Kidney (tissue), 14 donors: Measurements from ENCODE around the gene STEAP3. TPM values are rescaled to one million over a fixed set of nuclear protein-coding genes. Genes with fewer than 3 reads are reported as not detected.

Experiments used
- DNase-seq, 5 donors: peaks; one replicate each; pipeline ENCODE4 v3.0.0-alpha.2; 2013 to 2020
- FAIRE-seq: peaks from 2 replicates; lab custom pipeline; 2012; peaks lifted over from hg19 to GRCh38; lab: Jason Lieb, UNC
- H3K27ac ChIP-seq, 2 donors: one replicate each; pipeline ENCODE4 v1.7.0; 2013; ENCODE audit warnings: low read depth in 2 of 2, low read length in 2 of 2, inconsistent platforms in 1 of 2
- H3K27me3 ChIP-seq: one replicate; pipeline ENCODE4 v1.7.1; 2013; ENCODE audit warnings: low read length, inconsistent platforms; ENCODE audit not compliant: control insufficient read depth, insufficient read depth
- H3K36me3 ChIP-seq, 3 donors: one replicate each; pipeline versions ENCODE4 v1.7.0 to v1.7.1; 2013; ENCODE audit warnings: low read length in 3 of 3, control low read depth in 1 of 3, inconsistent platforms in 1 of 3; ENCODE audit not compliant: insufficient read depth in 3 of 3, control insufficient read depth in 2 of 3
- H3K4me1 ChIP-seq, 3 donors: one replicate each; pipeline versions ENCODE4 v1.7.0 to v1.7.1; 2013; ENCODE audit warnings: low read length in 3 of 3, inconsistent platforms in 1 of 3, low read depth in 1 of 3; ENCODE audit not compliant: control insufficient read depth in 2 of 3, insufficient read depth in 2 of 3
- H3K4me3 ChIP-seq, 3 donors: one replicate each; pipeline versions ENCODE4 v1.7.0 to v1.8.1; 2013; ENCODE audit warnings: low read length in 3 of 3, control low read depth in 1 of 3, inconsistent platforms in 1 of 3
- H3K9ac ChIP-seq, 3 donors: one replicate each; pipeline versions ENCODE4 v1.7.0 to v1.7.1; 2013; ENCODE audit warnings: low read length in 3 of 3, control low read depth in 1 of 3, inconsistent platforms in 1 of 3
- H3K9me3 ChIP-seq, 3 donors: one replicate each; pipeline versions ENCODE4 v1.7.0 to v1.7.1; 2013; ENCODE audit warnings: low read length in 3 of 3, control low read depth in 1 of 3, inconsistent platforms in 1 of 3; ENCODE audit not compliant: control insufficient read depth in 2 of 3, insufficient read depth in 1 of 3
- intact Hi-C: fragments of 100-400 bp; cut with DNase I; formaldehyde crosslinking; loops from one replicate; pipeline ENCODE4 v1.11.1; 2022
- polyA plus RNA-seq: library from polyadenylated mRNA; stranded (reverse); fragments of 350-450 nt; fragmentation: Illumina TruSeq; extraction: RNeasy Lipid Tissue Mini Kit (QIAGEN cat#74804); gene quantifications from one replicate; pipeline ENCODE4 v1.2.3, GENCODE V29; 2014; ENCODE audit warnings: low read depth, low replicate concordance; ENCODE audit not compliant: insufficient read depth
- total RNA-seq: library from RNA; stranded (reverse); fragmentation: NEBNext Ultra II Directional; extraction: Animal tissue kit (Norgen Biotek cat#: 25700); gene quantifications from one replicate; pipeline ENCODE4 v1.2.1, GENCODE V29; 2021
- TF ChIP-seq, protein P1 (sequence below): IDR thresholded peaks from 3 replicates; pipeline ENCODE4 v1.5.1; 2012; ENCODE audit warnings: mild to moderate bottlenecking, moderate library complexity, borderline replicate concordance; ENCODE audit not compliant: insufficient read depth; ENCODE audit errors: extremely low read depth
- donor health status: control.
- donor health status: control.
- donor health status: control.
- donor health status: control.
- donor health status: control.
- donor health status: DM: yes; HTN: yes; CAD: no.
- donor health status: Normal renal cell carcinoma (clear cell type).

Gene STEAP3
- total and polyA plus RNA-seq, 2 donors from 2014 or later, result 6.7 to 25.4 TPM

GRCh38 chr2:119233326-119234020 lies 9.8 kb downstream of the STEAP3 start:
- Histone ChIP-seq H3K36me3 (no peaks in the 10 kb centered on the region), H3K9ac (no peak overlapping the region), H3K4me3 (no peak overlapping the region), H3K9me3 (no peaks in the 10 kb centered on the region), H3K27me3 (no peaks in the 10 kb centered on the region), H3K4me1 (no peaks in the 10 kb centered on the region), H3K27ac (no peak overlapping the region)
- no peak for DNase-seq
- no peak for FAIRE-seq
- intact Hi-C loops, result no loop called here
- TF ChIP-seq, protein P1, sequence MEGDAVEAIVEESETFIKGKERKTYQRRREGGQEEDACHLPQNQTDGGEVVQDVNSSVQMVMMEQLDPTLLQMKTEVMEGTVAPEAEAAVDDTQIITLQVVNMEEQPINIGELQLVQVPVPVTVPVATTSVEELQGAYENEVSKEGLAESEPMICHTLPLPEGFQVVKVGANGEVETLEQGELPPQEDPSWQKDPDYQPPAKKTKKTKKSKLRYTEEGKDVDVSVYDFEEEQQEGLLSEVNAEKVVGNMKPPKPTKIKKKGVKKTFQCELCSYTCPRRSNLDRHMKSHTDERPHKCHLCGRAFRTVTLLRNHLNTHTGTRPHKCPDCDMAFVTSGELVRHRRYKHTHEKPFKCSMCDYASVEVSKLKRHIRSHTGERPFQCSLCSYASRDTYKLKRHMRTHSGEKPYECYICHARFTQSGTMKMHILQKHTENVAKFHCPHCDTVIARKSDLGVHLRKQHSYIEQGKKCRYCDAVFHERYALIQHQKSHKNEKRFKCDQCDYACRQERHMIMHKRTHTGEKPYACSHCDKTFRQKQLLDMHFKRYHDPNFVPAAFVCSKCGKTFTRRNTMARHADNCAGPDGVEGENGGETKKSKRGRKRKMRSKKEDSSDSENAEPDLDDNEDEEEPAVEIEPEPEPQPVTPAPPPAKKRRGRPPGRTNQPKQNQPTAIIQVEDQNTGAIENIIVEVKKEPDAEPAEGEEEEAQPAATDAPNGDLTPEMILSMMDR, result no peak

DNA sequence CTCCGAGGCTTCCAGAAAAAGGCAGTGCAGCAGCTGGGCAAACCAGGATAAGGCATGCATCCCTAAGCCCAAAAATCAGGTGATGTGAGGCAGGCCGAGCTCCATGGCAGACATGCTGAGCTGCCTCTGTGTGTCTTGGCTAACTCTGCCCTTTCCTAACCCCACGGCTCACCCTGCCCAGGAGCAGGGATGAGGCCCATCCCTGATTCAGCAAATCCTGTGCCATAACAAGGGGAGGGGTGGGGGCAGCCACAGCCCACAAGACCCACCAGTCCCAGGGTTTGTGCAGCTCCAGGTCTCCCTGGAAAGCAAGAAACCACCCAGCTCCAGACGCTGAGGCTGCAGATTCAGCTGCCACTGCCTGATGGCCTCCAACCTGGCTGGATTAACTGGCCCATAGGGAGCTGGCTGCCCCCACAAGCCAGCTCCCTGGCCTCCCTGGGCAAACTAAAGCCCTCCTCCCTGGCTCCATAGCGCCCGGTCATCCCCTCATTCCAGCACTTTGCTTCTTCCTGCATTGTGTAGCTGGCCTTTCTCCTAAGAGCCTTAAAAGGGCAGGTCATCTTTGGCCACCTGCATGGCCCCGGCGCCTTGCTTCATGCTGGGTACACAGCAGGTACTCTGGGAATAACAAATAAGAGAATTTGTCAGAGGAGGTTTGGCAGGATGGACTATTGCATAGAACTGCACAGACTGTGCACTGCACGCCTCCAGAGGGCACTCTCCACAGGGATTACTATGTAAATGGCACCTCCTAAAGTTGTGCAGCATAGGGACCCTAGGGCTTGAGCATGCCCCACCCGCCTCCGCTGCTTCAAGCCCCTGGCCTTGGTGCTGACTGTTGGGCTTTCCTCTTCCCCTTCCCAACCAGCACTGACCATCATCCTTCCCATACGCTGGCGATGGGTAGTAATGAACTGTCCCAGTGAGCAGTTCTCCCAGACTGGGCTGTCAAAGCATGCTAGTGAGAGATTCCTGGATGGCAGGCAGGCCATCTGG lies 10.7 kb downstream of the STEAP3 start:
- intact Hi-C loops, result no loop called here
- Histone ChIP-seq H3K36me3 (no peaks in the 10 kb centered on the region), H3K4me3 (no peak overlapping the region), H3K9ac (no peak overlapping the region), H3K4me1 (no peaks in the 10 kb centered on the region), H3K27ac (no peak overlapping the region), H3K9me3 (no peaks in the 10 kb centered on the region), H3K27me3 (no peaks in the 10 kb centered on the region)
- TF ChIP-seq, protein P1, result peak; percentile 9
- peak in 4 of 5 donors; percentile 71 to 82 (median 78) for DNase-seq
- no peak for FAIRE-seq

- no peaks in the 10 kb centered on the region for H3K9me3 ChIP-seq
- H3K27ac ChIP-seq, result no peak overlapping the region
- H3K4me1 ChIP-seq, result peaks cover 0 to 6% (median 0%) of the 10 kb centered on the region in 3 donors
- no peaks in the 10 kb centered on the region for H3K27me3 ChIP-seq
- no peak for DNase-seq
- FAIRE-seq, result no peak
- intact Hi-C loops, result no loop called here
- no peaks in the 10 kb centered on the region for H3K36me3 ChIP-seq
- H3K4me3 ChIP-seq, result no peak overlapping the region
- H3K9ac ChIP-seq, result no peak overlapping the region
- TF ChIP-seq, protein P1, result no peak
These were observed 13.2 kb downstream of the STEAP3 start for GRCh38 chr2:119236796-119237195.
